Natural killer cell (primary cell): ENCODE measurements around the gene ZBED4. TPM values are rescaled to one million over a fixed set of nuclear protein-coding genes. Genes with fewer than 3 reads are reported as not detected.

Experiments used
- ATAC-seq, 3 donors: fragments of 150-1000 bp in 2 of 3; fragments of 200-7000 bp in 1 of 3; cut with Tn5 transposase; 1 replicate in 1 of 3; 2 replicates in 2 of 3; pipeline ENCODE4 v1.10.0; 2021; ENCODE audit warnings: mild to moderate bottlenecking in 2 of 3, moderate library complexity in 2 of 3
- DNase-seq, 2 donors: peaks; one replicate each; pipeline versions ENCODE4 v3.0.0 to v3.0.0-alpha.2; 2013 to 2021; ENCODE audit warnings: mixed read lengths in 1 of 2
- H3K27ac ChIP-seq: one replicate; pipeline ENCODE4 v1.5.1; 2013; ENCODE audit warnings: mild to moderate bottlenecking, low read length
- H3K27me3 ChIP-seq: one replicate; pipeline ENCODE4 v1.6.1; 2013; ENCODE audit warnings: low read length; ENCODE audit not compliant: control insufficient read depth, insufficient read depth
- H3K36me3 ChIP-seq: one replicate; pipeline ENCODE4 v1.6.1; 2013; ENCODE audit warnings: low read length; ENCODE audit not compliant: control insufficient read depth, insufficient read depth
- H3K4me1 ChIP-seq: one replicate; pipeline ENCODE4 v1.6.1; 2013; ENCODE audit warnings: low read length; ENCODE audit not compliant: control insufficient read depth, insufficient read depth
- H3K4me3 ChIP-seq: one replicate; pipeline ENCODE4 v1.5.1; 2013; ENCODE audit warnings: low read length
- H3K9me3 ChIP-seq: one replicate; pipeline ENCODE4 v1.6.1; 2013; ENCODE audit warnings: low read length; ENCODE audit not compliant: control insufficient read depth, insufficient read depth
- H3K27ac Mint-ChIP-seq, 2 donors: one replicate each; pipeline ENCODE4 v1.8.0; 2022; ENCODE audit warnings: mild to moderate bottlenecking in 2 of 2, mixed read lengths in 2 of 2, moderate library complexity in 1 of 2
- H3K27me3 Mint-ChIP-seq, 2 donors: one replicate each; pipeline ENCODE4 v1.8.0; 2022; ENCODE audit warnings: low read depth in 2 of 2, mixed read lengths in 2 of 2
- H3K36me3 Mint-ChIP-seq: one replicate; pipeline ENCODE4 v1.8.0; 2022; ENCODE audit warnings: mixed read lengths
- H3K4me1 Mint-ChIP-seq, 2 donors: one replicate each; pipeline ENCODE4 v1.8.0; 2022; ENCODE audit warnings: mixed read lengths in 2 of 2
- H3K4me3 Mint-ChIP-seq: one replicate; pipeline ENCODE4 v1.8.0; 2022; ENCODE audit warnings: mild to moderate bottlenecking, moderate library complexity, mixed read lengths
- H3K9me3 Mint-ChIP-seq, 2 donors: one replicate each; pipeline ENCODE4 v1.8.0; 2022; ENCODE audit warnings: mixed read lengths in 2 of 2
- CTCF ChIP-seq: fragments of 200-600 bp; IDR thresholded peaks from one replicate; pipeline ENCODE4 v1.8.0; 2022; ENCODE audit warnings: antibody characterized with exemption
- WGBS: methylation state at CpG from one replicate; pipeline ENCODE4 v1.1.7; 2013; ENCODE audit warnings: missing lambda C conversion rate; ENCODE audit not compliant: insufficient coverage; 5-methylcytosine and 5-hydroxymethylcytosine counted together
- intact Hi-C: fragments of 100-400 bp; cut with micrococcal nuclease; formaldehyde crosslinking; loops from one replicate; pipeline ENCODE4 v1.14.2; 2022
- total RNA-seq, 4 donors: library from RNA; stranded (reverse); fragments of 120-200 nt in 1 of 4; gene quantifications; one replicate each; pipeline versions ENCODE4 v1.2.3 to v1.2.4, GENCODE V29; 2013 to 2022

ZBED4 gene
- total RNA-seq, 3 donors from 2014 or later (not counting 1 experiment from before 2014, with no cell fraction given), result 21.1 to 24.5 (median 22.7) TPM

- no peak overlapping the region for H3K4me3 ChIP-seq
- H3K27ac ChIP-seq, result peak overlapping the region; percentile 13
- Mint-ChIP-seq H3K4me1 (peaks cover 18 to 42% of the 10 kb centered on the region in 2 donors), H3K4me3 (peak overlapping the region; percentile 63), H3K27ac (peak overlapping the region; percentile 65 to 75), H3K36me3 (no peaks in the 10 kb centered on the region), H3K9me3 (no peaks in the 10 kb centered on the region), H3K27me3 (no peaks in the 10 kb centered on the region)
- DNase-seq, result peak in 1 of 2 donors; percentile 33
- H3K27me3 ChIP-seq, result no peaks in the 10 kb centered on the region
- H3K9me3 ChIP-seq, result no peaks in the 10 kb centered on the region
- peak; percentile 68 to 85 (median 76) for ATAC-seq
- no peak for TF ChIP-seq CTCF
- H3K4me1 ChIP-seq, result peaks cover 17% of the 10 kb centered on the region
- H3K36me3 ChIP-seq, result peaks cover 15% of the 10 kb centered on the region
- WGBS, result 52% methylated on average over 20 of the region's 20 CpGs
- intact Hi-C loops, result no loop called here
Measured at GRCh38 chr22:49880281-49880680, 26.6 kb downstream of the ZBED4 start.

DNA sequence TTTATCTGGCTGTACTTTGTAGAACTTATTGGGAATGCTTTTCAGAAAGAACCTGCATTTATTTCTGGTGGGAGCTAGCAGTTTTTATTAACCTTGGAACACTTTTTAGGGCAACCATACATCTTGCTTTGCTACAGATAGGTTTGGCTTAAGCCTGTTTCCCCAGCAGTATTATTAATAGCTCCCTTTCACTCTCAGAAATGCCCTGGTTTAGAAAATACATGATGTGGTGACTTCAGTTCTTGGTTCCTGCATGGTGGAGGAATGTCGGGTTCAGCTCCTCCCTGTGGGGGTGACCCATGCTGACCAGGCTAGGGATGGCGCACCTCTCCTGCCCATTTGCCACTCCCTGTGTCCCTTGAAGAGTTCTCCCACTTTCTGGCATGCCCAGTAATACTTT, 28.2 kb downstream of the ZBED4 start:
- ATAC-seq (no peak), DNase-seq (no peak)
- WGBS, result 97% methylated on average over 2 of the region's 2 CpGs
- H3K9me3 ChIP-seq, result no peaks in the 10 kb centered on the region
- Mint-ChIP-seq H3K4me3 (no peak overlapping the region), H3K9me3 (no peaks in the 10 kb centered on the region), H3K27ac (no peak overlapping the region), H3K36me3 (peaks cover 5% of the 10 kb centered on the region), H3K4me1 (peaks cover 23 to 47% of the 10 kb centered on the region in 2 donors), H3K27me3 (no peaks in the 10 kb centered on the region)
- H3K36me3 ChIP-seq, result peaks cover 28% of the 10 kb centered on the region
- intact Hi-C loops, result no loop called here
- H3K27ac ChIP-seq, result no peak overlapping the region
- no peak overlapping the region for H3K4me3 ChIP-seq
- TF ChIP-seq CTCF, result no peak
- H3K27me3 ChIP-seq, result no peaks in the 10 kb centered on the region
- peaks cover 24% of the 10 kb centered on the region for H3K4me1 ChIP-seq

DNA sequence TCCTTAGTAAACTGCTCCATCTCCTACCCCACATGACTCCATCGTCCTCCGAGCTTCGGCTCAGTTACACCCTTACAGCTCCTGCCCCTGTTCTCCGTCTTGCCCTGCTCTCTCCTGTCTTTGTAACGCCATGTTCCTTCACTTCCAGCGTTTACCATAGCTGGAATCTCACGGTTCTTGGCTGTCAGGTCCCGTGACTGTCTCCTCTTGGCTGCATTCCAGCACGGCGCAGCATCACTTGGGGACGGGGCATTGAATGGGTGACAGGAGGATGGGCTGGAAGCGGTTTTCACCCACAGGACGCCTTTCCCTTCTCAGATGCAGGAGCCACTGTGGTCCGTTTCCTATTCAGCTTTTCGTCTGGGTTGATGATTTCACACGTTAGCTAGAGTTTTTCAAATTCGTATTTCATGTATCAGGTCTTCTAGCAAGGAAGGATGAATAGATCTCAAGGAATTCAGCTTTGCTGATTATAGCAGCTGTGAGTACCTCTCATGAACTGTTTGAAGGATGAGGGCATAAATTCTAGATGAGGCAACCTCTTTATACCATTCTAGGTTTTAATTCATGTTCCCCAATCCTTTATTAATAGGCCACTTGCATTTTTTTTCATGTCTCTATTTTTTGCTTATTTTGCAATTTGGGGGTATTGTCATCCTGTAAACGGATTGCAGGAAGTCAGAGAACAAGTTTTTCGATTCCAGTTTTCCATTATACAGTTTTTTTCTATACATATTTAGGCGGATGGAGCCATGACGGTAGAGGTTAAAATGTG, 29.1 kb downstream of the ZBED4 start:
- Histone ChIP-seq H3K4me3 (no peak overlapping the region), H3K27ac (no peak overlapping the region), H3K9me3 (no peaks in the 10 kb centered on the region), H3K36me3 (peaks cover 28% of the 10 kb centered on the region), H3K27me3 (no peaks in the 10 kb centered on the region), H3K4me1 (peaks cover 28% of the 10 kb centered on the region)
- 85% methylated on average over 19 of the region's 21 CpGs for WGBS
- H3K4me1 Mint-ChIP-seq, result peaks cover 28 to 51% of the 10 kb centered on the region in 2 donors
- H3K27me3 Mint-ChIP-seq, result no peaks in the 10 kb centered on the region
- DNase-seq (no peak), ATAC-seq (no peak)
- H3K9me3 Mint-ChIP-seq, result no peaks in the 10 kb centered on the region
- no peak overlapping the region for H3K27ac Mint-ChIP-seq
- H3K36me3 Mint-ChIP-seq, result peaks cover 11% of the 10 kb centered on the region
- TF ChIP-seq CTCF, result no peak
- intact Hi-C loops, result no loop called here
- H3K4me3 Mint-ChIP-seq, result no peak overlapping the region

- H3K4me1 ChIP-seq, result peaks cover 28% of the 10 kb centered on the region
- Mint-ChIP-seq H3K4me3 (no peak overlapping the region), H3K9me3 (no peaks in the 10 kb centered on the region), H3K4me1 (peaks cover 28 to 46% of the 10 kb centered on the region in 2 donors), H3K27ac (no peak overlapping the region), H3K36me3 (peaks cover 11% of the 10 kb centered on the region), H3K27me3 (no peaks in the 10 kb centered on the region)
- DNase-seq, result no peak
- no peak for TF ChIP-seq CTCF
- no peaks in the 10 kb centered on the region for H3K9me3 ChIP-seq
- no peaks in the 10 kb centered on the region for H3K27me3 ChIP-seq
- intact Hi-C loops, result no loop called here
- WGBS, result 94% methylated on average over 4 of the region's 4 CpGs
- ATAC-seq, result no peak
- H3K36me3 ChIP-seq, result peaks cover 28% of the 10 kb centered on the region
- no peak overlapping the region for H3K27ac ChIP-seq
- H3K4me3 ChIP-seq, result no peak overlapping the region
Measured at GRCh38 chr22:49883294-49883640, 29.6 kb downstream of the ZBED4 start.
